ENCODE measurements around the gene KREMEN1. TPM values are rescaled to one million over a fixed set of nuclear protein-coding genes. Genes with fewer than 3 reads are reported as not detected.

Gene KREMEN1
- total and polyA plus RNA-seq, 10 of the 15 experiments (the other 5 are each of a cell fraction or from before 2014, with no cell fraction given): 0.10 to 2.5 (median 0.20) TPM; not detected in 1

DNA sequence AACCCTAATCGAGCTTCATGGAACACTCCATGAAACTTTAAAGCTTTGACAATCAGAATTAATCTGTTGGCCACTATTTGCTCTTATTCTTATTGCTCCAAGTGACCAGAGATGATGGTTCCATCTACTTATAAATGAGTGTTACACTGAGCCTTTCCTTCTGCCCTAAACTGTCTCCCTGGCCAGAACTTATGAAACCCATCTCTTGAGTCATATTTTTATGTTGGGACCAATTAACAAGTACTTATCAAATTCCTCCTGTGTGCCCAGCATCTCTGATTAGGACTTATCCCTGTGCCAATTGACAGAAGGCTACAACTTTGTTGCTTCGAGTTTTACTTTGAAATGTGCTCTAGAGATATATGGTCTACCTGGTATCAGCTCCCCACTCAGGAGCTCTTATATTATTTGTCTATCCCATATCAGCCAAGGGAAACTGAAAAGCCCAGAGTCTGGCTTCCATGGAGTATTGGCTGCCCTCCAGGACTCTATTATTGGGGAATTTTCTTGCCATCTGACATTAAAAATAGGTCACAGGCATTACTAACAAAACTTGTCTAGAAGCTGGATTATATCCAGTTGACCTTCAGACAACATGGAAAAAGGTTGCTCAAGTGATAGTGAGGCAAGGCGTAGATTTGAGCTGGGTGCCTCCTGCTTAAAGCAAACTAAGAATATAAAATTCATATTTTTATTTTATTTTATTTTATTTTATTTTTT lies 8.8 kb downstream of the KREMEN1 start (continued):
- TF ChIP-seq, protein P1, sequence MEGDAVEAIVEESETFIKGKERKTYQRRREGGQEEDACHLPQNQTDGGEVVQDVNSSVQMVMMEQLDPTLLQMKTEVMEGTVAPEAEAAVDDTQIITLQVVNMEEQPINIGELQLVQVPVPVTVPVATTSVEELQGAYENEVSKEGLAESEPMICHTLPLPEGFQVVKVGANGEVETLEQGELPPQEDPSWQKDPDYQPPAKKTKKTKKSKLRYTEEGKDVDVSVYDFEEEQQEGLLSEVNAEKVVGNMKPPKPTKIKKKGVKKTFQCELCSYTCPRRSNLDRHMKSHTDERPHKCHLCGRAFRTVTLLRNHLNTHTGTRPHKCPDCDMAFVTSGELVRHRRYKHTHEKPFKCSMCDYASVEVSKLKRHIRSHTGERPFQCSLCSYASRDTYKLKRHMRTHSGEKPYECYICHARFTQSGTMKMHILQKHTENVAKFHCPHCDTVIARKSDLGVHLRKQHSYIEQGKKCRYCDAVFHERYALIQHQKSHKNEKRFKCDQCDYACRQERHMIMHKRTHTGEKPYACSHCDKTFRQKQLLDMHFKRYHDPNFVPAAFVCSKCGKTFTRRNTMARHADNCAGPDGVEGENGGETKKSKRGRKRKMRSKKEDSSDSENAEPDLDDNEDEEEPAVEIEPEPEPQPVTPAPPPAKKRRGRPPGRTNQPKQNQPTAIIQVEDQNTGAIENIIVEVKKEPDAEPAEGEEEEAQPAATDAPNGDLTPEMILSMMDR (IDR thresholded peaks at IDR 0.05 in 2 of 3, conservative IDR thresholded peaks at IDR 0.05 in 1 of 3; ENCODE audit: control insufficient read depth in 2 of 3, extremely low read depth in 1 of 3, insufficient read depth in 1 of 3, low read depth in 3 of 3, low read length in 3 of 3): no peak
- TF ChIP-seq EED (IDR thresholded peaks at IDR 0.05; ENCODE audit: low read depth) (no peak), STAT3 (IDR thresholded peaks at IDR 0.05; ENCODE audit: low read depth, low read length) (no peak), RB1 (IDR thresholded peaks at IDR 0.05; ENCODE audit: borderline replicate concordance) (no peak), POLR2AphosphoS2 (IDR thresholded peaks at IDR 0.05; ENCODE audit: low read depth, low read length) (no peak), PAX8 (IDR thresholded peaks at IDR 0.05) (no peak)
- TF ChIP-seq, protein P2, sequence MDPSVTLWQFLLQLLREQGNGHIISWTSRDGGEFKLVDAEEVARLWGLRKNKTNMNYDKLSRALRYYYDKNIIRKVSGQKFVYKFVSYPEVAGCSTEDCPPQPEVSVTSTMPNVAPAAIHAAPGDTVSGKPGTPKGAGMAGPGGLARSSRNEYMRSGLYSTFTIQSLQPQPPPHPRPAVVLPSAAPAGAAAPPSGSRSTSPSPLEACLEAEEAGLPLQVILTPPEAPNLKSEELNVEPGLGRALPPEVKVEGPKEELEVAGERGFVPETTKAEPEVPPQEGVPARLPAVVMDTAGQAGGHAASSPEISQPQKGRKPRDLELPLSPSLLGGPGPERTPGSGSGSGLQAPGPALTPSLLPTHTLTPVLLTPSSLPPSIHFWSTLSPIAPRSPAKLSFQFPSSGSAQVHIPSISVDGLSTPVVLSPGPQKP (IDR thresholded peaks at IDR 0.05; ENCODE audit: low read depth, low read length): no peak
